GM12891 (cell line): ENCODE measurements around the gene MXD3.

Experiments used
- PAX5 ChIP-seq: IDR thresholded peaks from 2 replicates; pipeline ENCODE4 v1.6.1; 2011; ENCODE audit warnings: low read length, moderate library complexity, mild to moderate bottlenecking; ENCODE audit not compliant: insufficient read depth, severe bottlenecking
- POLR2A ChIP-seq: IDR thresholded peaks from 2 replicates; pipeline ENCODE4 v1.6.1; 2011; ENCODE audit warnings: low read depth, low read length, control low read depth
- POLR2AphosphoS5 ChIP-seq: IDR thresholded peaks from 2 replicates; pipeline ENCODE4 v1.6.1; 2011; ENCODE audit warnings: low read depth, low read length, control low read depth
- POU2F2 ChIP-seq: IDR thresholded peaks from 2 replicates; pipeline ENCODE4 v1.6.1; 2011; ENCODE audit warnings: low read depth, mild to moderate bottlenecking, control low read depth, low read length, moderate library complexity
- SPI1 ChIP-seq: IDR thresholded peaks from 2 replicates; pipeline ENCODE4 v1.6.1; 2011; ENCODE audit warnings: low read depth, low read length, control low read depth
- TAF1 ChIP-seq: IDR thresholded peaks from 2 replicates; pipeline ENCODE4 v1.6.1; 2011; ENCODE audit warnings: low read depth, low read length, control low read depth

GRCh38 chr5:177334155-177334551 lies 22.5 kb upstream of the MXD3 start:
- TF ChIP-seq POLR2A (no peak), TAF1 (no peak), POLR2AphosphoS5 (no peak), SPI1 (no peak), PAX5 (no peak), POU2F2 (no peak)
